NCI-H1694 (cell line): ENCODE results near the gene SPC25.
"Not testable (repeated sequence)": the region's sequence is repeated elsewhere in the genome, so short reads cannot be mapped to it uniquely, and the experiment has no call there.

Source experiments
- DNase-seq: peaks from one replicate; lab custom pipeline; 2025; lab: John Stamatoyannopoulos, UW

The SPC25 gene, protein sequence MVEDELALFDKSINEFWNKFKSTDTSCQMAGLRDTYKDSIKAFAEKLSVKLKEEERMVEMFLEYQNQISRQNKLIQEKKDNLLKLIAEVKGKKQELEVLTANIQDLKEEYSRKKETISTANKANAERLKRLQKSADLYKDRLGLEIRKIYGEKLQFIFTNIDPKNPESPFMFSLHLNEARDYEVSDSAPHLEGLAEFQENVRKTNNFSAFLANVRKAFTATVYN

GRCh38 chr2:168890006-168890782, at the start of gene SPC25:
Gene SPC25 (minus strand): TSS chr2:168890430. CDS start chr2:168889519, 911 bp downstream.
- DNase-seq = peak; percentile 96

GRCh38 chr2:168939918-168940317, 49.7 kb upstream of the SPC25 start:
- no peak for DNase-seq

DNA sequence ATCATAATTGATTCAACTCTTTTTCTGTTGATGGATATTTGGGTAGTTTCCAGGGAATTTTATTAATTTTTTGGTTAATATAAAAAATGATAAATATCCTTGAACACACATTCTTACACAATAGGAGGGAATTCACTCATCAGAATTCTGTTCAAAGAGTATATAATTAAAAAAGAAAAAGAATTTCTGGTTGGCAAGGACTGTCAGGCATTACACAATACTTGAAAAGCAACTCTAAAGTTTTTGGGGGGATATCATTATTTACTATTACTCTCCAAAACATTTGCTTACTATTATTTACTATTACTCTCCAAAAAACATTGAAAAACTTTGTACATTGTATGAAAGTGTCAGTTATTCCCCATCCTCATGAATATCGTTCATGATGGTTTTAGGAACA, 48.8 kb upstream of the SPC25 start:
- no peak for DNase-seq

- no peak for DNase-seq
These were observed 45.8 kb upstream of the SPC25 start for GRCh38 chr2:168935810-168936581.

DNA sequence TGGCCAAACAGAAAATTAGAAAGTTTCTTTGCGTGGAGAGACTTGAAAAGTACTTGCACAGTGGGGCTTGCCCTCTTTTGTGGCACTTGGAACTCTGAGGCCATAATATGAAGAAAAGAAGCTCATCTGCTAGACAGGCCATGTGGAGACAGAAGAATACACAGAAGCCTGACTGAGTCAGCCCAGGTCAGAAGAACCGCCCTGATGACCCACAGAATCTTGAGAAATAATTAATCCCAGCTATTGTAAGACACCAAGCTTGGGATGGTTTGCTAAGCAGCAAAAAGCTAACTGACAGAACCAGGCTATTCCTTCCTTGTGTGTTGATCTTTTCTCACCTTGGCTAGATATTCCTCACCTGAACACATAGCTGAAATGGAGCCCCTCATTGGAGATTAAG, 44.6 kb upstream of the SPC25 start:
- no peak for DNase-seq

DNA sequence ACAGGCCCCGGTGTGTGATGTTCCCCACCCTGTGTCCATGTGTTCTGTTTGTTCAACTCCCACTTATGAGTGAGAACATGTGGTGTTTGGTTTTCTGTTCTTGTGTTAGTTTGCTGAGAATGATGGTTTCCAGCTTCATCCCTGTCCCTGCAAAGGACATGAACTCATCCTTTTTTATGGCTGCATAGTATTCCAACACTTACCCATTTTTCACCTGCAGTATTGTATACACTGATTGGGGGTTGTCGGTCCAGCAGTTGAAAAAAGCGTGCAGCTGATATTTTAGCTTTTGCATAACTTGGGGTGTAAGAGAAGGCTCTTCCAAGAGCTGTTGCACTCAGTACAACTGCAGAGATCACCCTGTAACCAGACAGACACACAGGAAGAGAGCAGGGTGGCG, 41.9 kb upstream of the SPC25 start:
- DNase-seq = not testable (repeated sequence)

DNA sequence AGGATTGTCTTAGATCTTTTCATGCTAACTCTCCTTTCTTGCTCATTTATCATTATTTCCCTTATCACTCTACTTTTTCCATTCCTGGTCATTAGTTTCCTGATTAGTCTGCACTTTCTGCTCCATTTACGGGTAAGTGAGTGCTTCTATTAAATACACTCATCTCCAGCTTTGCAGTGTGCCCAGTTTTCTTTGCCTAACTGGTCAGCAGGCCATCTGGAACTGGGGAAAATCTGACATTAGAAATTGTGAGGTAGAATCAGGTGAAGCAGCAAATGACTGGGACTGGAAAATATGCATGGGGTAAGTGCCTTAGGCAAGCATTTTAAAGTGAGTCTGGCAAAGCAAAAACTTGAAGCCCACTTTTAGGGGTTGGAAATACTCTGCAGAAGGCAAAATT, 40.0 kb upstream of the SPC25 start:
- no peak for DNase-seq

DNA sequence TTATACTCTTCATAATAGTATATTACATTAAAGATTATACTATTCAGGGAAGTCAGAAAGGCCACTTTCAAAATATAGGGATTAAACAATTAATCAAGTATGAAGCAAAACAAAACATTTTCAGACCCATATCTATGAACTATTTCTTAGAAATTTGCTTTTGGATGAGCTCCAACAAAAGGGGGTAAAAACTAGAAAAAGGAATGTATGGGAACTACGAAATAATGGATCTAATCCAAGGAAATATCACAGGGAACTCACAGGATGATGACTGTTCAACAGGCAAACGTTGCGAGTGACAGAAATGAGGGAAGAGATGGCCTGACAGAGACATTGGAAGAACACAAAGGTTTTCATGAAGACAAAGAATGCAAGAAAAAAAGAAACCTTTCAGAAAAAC, 38.8 kb upstream of the SPC25 start:
- no peak for DNase-seq

- DNase-seq = no peak
These were observed 38.0 kb upstream of the SPC25 start for GRCh38 chr2:168928113-168928831.

DNA sequence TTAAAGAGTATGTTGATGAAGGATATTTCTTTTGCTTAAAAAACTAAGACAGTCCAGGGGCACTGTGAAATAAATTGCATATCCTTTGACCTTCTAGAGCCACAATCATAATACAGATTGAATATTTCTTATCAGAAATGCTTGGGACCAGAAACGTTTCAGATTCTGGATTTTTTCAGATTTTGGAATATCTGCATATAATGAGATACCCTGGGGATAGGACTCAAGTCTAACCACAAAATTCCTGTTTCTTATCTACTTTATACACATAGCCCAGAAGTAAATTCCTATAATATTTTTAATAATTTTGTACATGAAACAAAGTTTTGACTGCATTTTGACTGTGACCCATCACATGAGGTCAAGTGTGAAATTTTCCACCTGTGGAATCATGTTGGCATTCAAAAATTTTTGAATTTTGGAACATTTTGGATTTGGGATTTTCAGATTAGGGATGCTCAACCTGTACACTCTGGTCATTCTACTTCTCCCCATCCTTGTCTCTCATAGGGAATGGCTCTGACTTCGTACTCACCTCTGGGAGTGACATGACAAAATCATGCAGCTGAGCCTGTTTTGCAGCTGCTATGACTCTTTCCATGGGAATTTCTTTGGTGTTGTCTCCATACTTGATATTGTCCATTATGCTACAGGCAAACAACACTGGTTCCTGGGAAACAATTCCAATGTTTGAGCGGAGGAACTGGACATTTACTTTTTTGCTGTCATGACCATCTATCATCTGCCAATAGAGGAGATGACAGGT, 36.6 kb upstream of the SPC25 start:
- no peak for DNase-seq

GRCh38 chr2:168920504-168921157, 30.4 kb upstream of the SPC25 start:
- peak; percentile 53 for DNase-seq

DNA sequence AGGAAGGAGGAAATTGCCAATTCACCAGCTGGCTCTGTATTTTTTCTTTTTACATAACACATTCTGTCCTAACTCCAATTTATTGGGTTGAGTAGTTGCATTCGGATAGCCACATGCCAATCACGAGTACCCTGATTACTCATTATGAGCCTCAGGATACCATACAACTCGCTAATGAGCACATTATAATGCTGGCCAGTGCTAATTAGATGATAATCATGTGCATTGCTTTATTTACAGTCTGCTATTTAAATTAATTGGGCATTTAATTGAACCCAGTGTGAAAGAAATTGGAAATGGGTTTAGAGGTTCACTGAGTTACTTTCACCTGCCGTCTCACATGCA, 26.1 kb upstream of the SPC25 start:
- DNase-seq = no peak

DNA sequence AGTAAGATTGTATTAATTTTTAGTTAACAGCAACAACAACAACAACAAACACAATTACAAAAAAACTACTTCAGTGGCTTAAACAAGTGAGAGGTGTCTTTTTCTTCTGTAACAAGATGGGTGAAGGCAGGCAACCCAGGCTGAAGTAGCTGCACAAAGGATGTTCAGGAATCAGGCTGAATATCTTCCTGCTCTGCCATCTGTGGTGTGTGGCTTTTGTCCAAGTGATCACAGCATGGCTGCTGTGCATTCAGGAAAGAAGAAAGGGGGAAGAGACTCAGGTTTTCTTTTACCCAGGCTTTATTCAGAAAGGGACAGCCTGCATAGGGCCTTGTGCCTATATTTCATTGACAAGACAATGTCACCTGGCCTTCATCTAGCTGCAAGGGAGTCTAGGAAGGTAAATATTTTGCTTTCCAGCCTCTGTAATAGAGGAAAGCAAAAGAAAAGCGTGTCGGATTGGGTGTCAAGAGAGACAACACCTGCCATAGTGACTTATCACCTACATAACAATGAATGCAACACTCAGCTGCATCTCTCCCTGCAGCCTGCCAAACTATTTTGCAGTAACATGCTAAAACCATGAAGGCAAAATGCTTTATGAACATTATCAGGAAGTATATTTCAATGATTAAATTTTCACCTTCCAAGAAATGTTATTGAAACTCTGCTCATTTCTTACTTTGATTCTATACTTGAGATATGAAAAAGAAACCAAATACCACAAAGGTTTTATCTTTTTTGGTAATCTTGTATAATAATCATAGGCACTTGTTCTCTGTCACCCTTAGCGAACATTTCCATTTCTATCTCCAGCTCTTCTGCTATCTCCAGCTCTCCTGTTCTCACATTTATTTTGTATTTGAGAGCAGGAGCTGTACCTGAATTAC, 25.5 kb upstream of the SPC25 start:
- DNase-seq = peak; percentile 83

- no peak for DNase-seq
These were observed 23.3 kb upstream of the SPC25 start for GRCh38 chr2:168913495-168913894.

DNA sequence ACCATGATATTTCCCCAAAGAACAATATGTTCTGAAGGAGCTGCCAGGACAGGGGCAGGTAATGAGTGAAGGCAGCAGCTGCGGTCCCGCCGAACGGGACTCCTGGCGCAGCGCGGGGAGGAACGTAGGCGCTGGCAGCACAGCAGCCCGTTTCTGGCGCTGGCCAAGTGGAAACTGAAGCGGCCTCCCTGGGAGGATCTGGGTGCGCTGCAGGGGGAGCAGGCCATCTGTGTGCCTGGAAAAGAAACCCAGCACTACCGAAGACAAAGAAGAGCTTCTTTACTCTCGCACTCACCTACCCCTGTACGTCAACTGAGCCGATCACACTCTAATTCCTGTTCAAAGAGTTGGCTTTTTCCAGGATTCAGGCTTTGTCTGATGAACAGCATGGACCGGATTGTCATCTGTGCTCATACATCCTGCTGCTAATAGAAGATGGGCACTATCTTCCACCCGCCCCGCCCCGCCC, 22.7 kb upstream of the SPC25 start:
- peak; percentile 72 for DNase-seq

DNA sequence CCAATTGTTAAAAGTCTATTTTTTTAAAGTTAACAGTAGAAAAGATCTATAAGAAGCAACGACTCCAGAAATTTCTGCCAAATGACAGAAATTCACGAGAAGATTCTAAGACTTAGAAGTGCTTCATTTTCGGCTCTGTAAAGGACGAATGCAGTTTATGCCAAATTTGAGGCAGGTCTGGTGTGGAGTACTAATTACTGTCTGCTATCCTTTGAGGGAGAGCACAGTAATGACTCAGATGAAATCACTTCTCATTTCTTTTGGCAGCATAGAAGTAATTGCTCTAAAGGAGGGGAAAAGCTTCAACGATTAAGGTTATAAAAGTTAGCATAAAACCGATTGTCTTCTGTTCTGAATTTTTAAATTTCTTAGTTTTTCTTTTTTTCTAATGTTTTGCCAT, 22.2 kb upstream of the SPC25 start:
- no peak for DNase-seq

DNA sequence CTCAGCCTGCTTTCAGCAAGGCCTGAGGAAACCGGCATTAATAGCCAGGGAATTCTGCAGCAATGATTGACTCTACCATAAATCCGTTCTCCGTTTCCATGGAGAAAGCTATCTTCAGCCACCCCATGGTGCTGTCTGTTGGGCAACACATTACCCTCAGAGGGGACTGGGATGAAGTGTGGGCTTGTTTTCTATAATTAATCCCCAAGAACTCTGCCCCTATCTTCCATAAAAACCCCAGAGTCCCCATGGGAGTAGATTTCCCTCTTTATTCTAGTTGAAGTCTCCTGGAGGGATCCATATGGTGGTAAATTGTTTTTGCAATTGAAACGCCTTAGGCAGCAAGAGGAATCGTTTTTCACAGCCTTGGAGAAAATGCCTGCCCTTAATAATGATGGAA, 20.1 kb upstream of the SPC25 start:
- DNase-seq = no peak

DNA sequence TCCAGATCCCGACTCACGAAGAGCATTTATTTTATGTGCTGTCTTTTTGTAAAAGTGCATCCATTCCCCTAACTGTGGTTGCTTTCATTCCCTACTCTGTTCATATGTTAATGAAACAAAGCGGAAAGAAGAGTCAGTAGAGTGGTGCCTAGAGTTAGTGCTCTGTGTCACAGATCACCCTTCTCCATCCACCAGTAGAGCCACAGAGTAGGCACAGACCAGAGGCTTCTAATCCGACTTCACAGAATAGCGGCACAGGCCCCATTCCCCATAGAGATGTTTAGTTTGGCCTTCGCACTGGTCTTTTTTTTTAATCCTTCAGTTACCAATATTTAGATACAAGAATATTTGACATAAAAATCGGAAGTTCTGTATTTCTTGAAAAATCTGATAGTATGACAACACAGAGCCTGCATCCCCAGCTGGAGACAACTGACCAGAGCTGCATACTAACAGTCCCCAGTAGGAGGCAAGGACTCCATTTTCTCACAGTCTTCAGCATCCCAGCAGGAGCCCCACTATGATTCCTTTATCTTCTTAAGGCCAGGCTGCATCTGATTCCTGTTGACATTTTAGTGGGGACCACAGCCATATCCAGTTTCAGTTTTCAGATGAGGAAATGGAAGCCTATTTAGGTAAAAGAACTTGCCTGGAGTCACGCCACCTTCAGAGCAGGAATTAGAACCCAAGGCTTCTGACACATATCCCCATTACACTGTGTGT, 17.9 kb upstream of the SPC25 start:
- no peak for DNase-seq

DNA sequence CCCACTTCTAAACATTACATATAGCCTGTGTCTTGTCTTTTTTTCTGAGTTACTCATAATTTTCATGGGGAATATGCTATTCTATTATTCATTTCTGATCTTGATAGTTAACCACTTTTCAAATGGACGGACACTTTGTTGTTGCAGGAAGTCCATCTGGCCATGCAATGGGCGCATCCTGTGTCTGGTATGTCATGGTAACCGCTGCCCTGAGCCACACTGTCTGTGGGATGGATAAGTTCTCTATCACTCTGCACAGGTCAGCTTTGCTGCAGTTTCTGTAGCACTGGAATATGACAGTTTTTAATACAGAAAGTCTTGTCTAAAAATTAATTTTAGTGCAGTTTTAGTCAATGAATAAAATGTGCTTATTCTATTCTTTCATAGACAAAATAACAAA, 14.1 kb upstream of the SPC25 start:
- DNase-seq = no peak
